GM13976 (cell line): ENCODE measurements around the gene CYYR1.

Source experiments
- DNase-seq: peaks from one replicate; pipeline ENCODE4 v3.0.0; 2012; ENCODE audit warnings: low spot score
- CTCF ChIP-seq: IDR thresholded peaks from 2 replicates; pipeline ENCODE4 v1.5.1; 2012; ENCODE audit warnings: borderline replicate concordance, mild to moderate bottlenecking; ENCODE audit not compliant: insufficient read depth; ENCODE audit errors: extremely low read depth, missing control alignments, control extremely low read depth
- in situ Hi-C: fragments of 300-500 bp; cut with MboI; formaldehyde crosslinking; loops from one replicate; pipeline ENCODE4 v1.12.0; 2022; ENCODE audit warnings: low sequenced_read_pairs, mixed read lengths, inconsistent platforms; ENCODE audit not compliant: unreplicated experiment

The CYYR1 gene

GRCh38 chr21:26595971-26596370 is 22.9 kb upstream of the CYYR1 start:
- no peak for DNase-seq
- TF ChIP-seq CTCF, result no peak
- in situ Hi-C loops, result no loop called here

DNA sequence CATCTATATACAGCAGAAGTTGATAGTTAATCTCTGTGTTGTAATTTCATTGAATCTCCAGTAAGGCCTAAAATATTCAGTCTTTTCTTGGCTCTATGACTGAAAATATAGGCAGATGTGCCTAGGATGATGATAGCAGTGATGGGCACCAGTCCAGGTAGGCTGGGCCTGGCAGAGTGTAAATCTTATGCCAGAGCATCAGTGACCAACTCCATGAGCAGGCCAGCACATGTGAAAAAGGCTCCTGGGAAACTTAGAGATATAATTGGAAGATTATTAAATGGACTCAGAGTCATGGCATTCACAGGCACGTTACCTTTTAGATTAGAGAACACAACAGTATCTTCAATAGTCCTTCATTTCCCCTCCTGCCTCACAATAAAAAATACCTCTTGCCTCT is 20.7 kb upstream of the CYYR1 start:
- DNase-seq, result no peak
- no peak for TF ChIP-seq CTCF
- in situ Hi-C loops, result no loop called here

GRCh38 chr21:26591543-26591942 is 18.5 kb upstream of the CYYR1 start:
- in situ Hi-C loops, result no loop called here
- TF ChIP-seq CTCF, result no peak
- no peak for DNase-seq

DNA sequence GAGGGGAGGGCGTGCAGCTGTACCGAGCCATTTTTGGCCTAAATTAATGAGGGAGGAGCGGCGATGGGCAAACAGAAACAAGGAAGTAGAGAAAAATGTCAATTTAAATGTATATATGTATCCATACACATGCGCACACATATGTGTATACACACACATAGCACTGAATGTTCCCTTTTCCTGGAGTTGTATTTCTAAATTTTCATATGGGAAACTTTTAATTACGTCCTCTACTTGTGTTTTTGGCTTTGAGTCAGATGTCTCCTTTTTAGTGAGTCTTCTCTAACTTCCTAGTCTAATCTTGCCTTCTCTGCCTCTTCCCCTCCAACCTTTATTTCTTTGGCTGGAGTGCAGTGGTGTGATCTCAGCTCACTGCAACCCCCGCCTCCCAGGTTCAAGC is 15.4 kb upstream of the CYYR1 start:
- in situ Hi-C loops, result no loop called here
- no peak for TF ChIP-seq CTCF

GRCh38 chr21:26587736-26588201 is 14.7 kb upstream of the CYYR1 start:
- in situ Hi-C loops, result no loop called here
- no peak for DNase-seq
- TF ChIP-seq CTCF, result no peak

More for the DNA sequence above, 15.4 kb upstream of the CYYR1 start:
- DNase-seq, result no peak

GRCh38 chr21:26583769-26584168 is 10.7 kb upstream of the CYYR1 start:
- in situ Hi-C loops, result no loop called here
- TF ChIP-seq CTCF, result no peak
- DNase-seq, result no peak

- TF ChIP-seq CTCF, result no peak
- DNase-seq, result no peak
- in situ Hi-C loops, result no loop called here
Observed at GRCh38 chr21:26581818-26582217, 8.7 kb upstream of the CYYR1 start.
